Dedifferentiated amniotic fluid mesenchymal stem cell (primary cell): ENCODE data around the gene CHCHD3.

Experiments used
- DNase-seq: peaks from one replicate; pipeline ENCODE4 v3.0.0-alpha.2; 2016; ENCODE audit errors: extremely low spot score

Gene CHCHD3

DNA sequence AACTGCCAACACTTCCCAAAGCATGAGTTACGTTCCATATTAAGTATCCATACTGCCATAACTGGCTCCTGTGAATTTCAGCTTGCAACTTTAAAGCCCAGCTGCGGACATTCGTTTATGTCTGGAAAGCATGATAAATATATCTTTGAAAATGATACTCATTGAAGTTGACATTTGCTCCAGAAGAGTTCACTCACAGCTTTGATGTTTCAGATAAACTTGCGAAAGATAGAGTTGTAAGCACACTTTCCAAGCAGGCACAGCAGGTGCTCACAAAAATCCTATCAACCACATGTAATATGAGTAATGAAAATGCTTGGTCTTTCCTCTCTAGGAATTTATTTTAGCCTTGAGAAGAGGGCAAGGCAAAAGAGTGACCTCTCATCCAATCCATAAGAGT is 4.5 kb downstream of the CHCHD3 start:
- DNase-seq: no peak

DNA sequence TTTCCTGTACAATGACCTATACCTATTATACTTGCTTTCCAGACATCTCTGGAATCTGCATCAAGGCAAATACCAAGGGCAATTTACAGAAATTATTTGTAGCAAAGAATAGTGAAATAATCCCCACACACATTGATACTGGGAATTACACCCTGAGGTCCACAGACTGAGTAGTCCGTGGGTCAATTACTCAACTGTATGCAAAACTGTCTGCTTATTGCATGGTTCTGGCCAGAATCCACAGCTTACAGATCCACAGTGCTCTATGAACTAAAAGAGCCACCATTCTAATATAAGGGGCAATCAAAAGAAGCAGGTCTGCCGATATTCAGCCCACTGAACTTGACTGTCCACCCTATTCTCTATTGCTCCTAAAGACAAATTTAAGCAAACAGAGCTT is 5.7 kb downstream of the CHCHD3 start:
- no peak for DNase-seq

DNA sequence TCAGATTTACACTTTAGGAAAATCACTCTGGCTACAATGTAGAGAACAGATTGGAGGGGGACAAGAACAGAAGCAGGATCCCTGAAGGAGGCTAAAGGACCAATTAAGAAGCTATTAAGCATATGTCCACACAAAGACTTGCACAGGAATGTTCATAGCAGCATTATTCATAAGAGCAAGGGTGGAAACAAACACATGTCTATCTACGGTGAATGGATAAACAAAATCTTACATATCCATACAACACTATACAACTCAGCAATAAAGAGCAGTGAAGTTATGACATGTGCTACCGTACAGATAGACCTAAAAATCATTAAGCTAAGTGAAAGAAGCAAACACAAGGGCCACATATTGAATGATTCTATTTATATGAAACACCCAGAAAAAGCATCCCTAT is 10.4 kb downstream of the CHCHD3 start:
- DNase-seq: no peak

DNA sequence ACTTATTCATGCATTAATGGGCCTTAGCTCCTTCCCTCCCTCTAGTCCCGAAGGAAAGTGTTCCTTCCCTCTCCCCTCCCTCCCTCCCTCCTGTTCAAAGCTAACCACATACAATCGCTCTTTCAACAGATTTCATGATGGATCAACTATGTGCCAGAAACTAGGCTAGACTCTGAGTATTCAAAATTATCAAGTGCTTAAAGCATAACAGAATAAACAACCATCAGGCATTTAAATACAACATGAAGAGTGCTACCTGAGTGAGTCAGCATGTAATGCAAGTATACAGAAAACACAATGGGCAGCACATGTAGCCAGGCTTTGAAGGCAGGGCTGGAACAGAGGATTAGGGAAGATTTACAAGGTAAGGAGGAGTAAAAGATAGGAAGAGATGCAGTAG is 11.3 kb downstream of the CHCHD3 start:
- DNase-seq: no peak

DNA sequence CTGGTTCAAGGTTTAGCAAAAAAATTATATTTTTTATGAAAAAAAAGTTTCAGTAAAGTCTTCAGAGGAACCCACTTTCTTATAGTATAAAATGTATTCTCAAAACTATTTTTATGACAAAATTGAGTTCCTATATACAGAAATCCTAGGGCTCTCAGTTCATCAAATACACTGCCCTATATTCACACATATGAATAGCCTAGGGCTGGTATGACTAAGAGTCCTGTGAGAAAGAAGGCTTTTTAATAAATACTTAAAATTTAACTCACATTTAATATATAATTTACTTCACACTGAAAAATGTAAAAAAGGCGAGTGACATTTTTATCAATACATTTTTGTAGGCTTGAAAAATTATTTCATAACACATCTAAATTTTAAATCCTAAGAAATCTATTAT is 16.6 kb downstream of the CHCHD3 start:
- DNase-seq: no peak

DNA sequence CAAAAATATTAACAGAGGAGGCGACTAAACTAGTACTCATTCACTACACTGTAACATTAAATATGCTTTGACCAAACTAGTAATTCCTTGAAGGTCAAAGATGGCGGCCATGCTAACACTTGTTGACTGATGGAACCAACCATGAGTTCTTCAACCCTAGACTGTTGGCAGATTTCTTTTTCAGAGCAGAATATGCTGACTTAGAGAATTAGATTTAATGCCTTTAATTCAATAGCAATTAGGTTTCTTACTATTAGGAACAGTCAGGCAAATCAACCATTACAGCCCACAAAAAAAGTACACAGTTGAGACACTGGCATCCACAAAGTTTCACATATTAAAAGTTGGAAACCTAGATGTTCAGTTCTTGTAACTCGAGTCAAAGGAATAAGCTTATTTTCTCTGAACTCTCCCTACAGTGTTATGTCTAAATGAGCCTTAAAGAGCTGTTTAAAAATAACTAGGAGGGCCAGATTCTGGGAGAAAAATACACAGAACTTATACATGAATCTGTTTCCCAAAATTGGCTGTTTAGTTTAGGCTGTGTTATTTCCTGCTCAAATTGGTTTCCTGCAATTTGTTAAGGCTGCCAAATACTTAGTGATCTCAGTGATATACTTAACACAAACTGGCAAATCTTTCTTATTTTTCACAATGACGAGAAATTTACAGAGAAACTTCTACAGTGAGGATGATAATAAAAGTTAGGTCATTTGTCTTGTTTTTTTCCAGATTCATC is 17.6 kb downstream of the CHCHD3 start:
- no peak for DNase-seq

DNA sequence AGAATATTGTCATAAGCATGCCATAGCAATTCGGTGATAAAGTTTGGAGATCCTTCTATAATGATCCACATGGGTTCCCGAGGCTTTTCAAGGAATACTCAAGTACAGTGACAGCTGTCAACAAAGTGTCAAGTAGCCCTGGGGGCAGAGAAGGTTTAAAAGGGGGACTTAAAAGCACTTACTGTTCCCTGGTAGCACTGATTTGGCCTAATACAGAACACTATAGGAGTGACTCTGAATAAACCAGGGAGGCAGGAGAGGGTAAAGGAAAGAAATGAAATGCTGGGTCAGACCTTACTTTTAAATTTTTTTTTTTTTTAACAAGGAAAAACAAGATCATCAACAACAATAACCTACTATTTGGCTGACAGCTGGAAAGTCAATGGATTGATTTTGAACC is 20.1 kb downstream of the CHCHD3 start:
- DNase-seq: no peak

DNA sequence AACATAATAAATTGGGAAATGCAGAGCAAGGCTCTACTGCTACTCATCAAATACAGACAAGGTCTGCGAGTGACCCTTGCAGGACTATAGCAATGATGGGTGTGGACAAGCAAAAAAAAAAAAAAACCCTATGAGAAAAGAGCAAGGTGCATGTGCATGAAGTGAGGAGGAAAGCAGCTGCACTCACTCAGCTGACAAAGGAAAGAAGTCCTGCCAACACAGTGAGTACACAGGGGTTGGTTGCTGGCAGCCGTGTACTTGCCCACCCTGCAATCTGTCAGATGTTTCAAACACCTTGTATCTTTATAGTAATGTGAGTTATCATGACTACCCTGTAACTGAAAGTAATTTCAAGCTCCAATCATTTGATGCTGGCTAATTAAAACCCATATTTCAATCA is 20.5 kb downstream of the CHCHD3 start:
- DNase-seq: no peak

DNA sequence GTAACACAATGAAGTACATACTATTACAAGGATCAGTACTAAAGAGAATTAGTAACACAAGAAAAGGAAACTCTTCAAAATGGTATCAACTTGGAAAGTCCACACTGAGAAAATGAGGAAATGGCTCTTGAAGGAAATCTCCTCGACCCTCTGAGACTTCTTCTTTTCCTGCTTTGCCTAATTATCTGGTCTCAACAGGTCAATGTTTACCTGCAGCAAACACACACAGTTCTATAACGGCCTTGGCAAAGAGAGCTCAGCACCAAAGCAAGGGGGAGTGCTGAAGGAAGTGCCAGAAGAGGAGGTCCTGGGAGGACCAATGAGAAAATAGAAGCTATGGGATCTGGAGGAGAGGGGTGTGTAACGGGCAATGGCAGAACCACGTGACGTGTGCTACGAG is 21.9 kb downstream of the CHCHD3 start:
- DNase-seq: no peak

DNA sequence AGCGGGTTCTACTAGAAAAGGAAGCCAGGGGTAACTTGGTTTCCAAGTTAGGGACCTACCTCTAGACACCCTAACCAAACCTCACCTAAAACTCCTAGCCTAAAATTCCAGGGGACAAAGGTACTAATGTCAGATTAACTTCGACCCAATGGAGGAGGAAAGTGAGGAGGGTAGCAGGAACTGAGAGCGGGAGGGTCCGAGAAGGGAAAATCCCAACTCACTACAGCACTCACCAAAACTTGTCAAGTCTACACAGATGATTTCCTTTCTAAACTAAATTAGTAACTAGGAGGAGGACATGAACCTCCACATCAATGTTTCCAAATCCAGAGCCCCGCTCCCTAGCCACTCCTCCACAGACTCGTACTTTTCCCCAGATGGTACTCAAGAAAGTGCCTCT is 22.6 kb downstream of the CHCHD3 start:
- DNase-seq: no peak

DNA sequence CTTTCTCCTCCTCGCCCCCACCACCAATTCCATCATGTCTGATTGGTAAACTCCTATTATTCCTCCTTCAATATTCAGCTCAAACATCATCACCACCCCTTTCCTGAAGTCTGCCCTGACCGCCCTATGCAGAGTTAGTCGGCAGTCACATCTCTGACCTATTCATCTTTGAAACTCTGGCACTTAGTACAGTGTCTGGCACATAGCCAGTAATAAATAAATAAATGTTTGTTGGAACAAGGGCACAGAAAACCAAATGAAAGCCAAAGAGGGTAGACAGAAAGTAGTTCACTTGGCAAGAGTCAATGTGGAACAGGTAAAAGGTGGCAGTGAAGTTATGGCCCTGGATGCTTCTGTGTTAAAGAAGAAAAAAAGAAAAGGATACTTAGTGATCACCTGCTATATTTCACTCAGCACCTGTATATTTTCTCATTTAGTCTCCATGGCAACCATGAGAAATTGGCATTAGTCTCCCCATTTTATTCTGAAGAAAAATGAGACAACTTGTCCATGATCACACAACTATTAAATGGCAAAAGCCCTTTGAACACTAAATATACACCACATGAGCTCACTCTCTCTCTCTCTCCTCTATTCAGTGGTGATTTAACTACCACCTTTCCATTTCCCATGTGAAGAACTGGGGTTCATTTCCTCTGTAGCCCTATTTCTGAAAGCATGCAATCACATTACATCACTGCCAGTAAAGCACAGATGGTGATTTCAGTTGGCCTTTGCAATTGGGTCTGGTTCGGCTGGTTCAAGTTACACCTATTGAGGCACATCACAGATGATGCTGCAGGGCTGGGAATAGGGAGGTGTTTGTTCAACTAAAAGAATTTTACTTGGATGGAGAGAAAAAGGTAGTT is 25.3 kb downstream of the CHCHD3 start:
- DNase-seq: no peak

DNA sequence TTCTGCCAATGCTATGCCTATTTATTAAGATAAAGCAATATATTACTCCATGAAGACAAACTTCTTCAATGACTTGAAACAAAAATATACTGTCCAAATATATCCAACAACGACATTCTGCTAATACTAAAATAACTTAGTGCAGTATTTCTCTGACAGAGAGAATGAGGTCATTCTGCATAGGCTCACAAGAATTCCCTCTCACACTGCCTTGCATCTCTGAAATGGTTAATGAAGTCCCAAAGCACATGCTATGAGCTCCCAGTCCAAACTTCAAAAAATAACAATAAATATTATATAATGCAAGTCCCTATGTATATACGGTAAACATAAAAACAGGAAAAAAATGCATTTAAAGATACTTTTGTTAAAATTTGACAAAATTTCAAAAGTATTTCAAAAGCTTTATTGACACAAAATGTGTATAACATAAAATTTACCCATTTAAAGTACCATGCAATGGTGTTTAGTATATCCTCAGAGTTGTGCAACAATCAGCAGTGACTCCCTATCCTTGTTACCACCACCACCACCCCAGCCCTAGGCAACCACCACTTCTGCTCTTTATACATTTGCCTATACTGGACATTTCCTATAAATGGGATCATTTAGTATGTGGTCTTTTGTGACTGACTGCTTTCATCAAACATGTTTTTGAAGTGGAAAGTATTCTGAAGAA is 27.6 kb downstream of the CHCHD3 start:
- DNase-seq: no peak

DNA sequence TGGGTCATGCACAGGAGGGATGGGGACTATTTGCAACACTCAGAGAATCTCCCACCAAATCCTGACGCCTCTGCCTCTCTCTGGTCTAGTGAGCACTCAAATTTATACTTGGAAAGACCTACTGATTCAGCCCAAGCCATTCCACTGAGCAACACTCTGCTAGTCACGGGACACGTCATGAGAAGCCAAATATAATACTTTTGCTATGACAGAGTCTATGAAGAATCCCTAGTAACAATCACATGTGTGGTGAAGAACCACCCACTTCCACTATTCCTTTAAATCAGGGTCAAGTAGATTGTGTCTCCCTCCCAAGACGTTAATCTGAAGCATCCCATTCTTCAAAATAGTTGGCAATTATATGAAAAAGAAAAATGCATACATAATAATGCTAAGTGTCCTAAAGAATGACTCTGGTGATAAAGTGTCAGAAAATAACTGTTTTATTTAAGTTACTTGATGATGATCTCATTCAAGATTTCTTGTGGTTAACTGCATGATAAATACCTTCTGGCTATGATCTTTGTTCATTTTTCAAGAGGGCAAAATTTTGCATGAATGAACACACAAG is 28.5 kb downstream of the CHCHD3 start:
- peak; percentile 92 for DNase-seq

DNA sequence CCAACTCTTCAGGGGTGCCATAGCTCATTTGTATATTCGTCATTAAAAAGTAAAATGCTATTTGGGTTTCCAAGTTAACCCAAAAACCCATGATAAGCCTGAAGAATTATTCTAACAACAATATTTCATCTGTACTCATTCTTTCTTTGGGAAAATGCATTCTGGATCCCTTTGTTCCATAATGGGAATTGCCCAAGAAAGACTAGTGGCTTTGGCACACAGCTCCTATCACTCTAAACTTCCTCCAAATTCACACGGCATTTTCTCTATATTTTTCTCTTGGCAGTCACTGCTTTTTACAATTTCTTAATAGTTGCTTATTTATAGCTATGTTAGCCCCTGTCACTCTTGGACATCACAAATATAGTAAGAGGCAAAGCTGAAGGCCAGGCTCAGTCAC is 29.1 kb downstream of the CHCHD3 start:
- DNase-seq: no peak

DNA sequence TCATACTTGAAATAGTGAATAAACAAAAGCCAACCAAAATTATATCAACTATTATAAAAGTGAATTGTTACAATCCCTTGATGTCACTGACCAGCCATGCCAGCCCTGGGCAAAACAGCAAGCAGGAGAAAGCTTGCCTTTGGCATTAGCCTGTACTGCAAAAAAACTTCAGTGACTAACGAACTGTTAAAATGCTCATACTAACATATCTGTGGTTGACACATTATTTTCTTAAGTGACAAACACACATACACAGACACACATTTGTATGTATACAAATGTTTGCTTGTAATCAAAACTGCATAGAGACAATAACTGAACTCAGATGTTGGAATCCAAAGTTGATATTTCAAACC is 29.5 kb downstream of the CHCHD3 start:
- no peak for DNase-seq

DNA sequence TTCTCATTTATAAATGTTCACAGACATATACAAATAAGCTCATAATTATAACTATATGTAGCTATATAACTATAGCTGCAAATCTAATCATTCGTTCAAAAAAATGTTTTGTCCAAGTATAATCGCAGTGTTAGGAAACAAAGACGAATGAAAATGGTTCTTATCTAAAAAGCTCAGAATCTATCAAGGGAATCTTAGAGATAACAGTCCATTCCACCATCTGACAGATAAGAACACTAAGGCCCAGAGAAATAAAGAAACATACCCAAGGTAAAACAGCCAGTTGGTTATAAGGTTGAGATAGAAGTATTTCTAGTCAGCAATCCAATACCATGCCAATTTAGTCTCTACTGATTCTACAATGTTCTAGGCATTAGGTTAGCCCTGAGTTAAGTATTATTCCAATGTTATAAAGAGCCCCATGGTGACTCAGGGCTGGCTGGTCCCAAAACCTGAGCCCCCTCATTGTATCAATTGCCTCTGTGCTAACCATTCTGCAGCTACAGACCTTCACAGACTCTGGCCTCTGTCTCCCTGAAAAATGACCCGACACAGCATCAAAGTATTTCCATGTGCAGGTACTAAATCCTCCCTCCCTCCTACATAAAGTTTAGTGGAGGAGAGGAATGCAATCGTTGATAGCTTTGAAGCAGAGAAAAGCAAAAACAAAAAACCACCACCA is 30.0 kb downstream of the CHCHD3 start:
- no peak for DNase-seq

DNA sequence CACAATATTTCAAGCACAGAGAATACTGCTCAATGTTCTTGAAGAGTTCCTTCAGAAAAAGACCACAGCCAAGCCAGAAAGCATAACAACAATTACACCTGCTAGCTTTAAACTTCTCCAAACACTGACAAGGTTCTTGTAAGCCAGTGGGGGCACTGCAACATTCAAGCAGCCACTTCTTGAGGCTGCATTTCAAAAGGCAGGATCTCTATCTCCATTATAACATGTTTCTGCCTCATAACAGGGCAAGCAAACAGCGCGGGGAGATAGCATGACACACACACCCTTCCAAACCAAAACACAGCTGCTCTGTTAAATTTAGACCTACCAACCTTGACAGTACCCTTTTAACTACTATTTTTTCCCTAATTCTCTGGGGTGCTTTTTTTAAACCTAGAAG is 30.8 kb downstream of the CHCHD3 start:
- no peak for DNase-seq

DNA sequence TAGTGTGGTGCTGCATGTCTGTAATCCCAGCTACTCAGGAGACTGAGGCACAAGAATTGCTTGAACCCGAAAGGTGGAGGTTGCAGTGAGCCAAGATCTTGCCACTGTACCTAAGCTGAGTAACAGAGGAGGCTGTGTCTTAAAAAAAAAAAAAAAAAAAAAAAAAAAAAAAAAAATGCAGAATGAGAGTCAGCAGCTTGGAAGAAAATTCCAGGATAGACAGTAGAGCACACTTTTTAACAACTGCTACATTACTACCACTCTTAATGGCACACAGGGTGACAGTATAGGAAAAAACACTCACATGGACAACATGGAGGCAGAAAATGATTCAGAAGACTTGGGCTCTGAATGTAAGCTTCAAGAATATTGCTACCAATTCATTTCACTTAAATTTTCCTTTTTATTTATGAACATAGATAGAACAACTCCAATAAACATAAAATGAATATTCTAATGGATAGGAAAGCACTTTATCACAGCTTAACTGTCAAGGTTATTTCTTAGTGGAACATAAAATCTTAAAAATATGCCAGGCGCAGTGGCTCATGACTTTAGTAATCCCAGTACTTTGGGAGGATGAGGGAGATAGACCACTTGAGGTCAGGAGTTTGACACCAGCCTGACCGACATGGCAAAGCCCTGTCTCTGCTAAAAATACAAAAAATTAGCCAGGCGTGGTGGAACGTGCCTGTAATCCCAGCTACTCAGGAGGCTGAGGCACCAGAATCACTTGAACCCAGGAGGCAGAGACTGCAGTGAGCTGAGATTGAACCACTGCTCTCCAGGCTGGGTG is 31.5 kb downstream of the CHCHD3 start:
- no peak for DNase-seq

DNA sequence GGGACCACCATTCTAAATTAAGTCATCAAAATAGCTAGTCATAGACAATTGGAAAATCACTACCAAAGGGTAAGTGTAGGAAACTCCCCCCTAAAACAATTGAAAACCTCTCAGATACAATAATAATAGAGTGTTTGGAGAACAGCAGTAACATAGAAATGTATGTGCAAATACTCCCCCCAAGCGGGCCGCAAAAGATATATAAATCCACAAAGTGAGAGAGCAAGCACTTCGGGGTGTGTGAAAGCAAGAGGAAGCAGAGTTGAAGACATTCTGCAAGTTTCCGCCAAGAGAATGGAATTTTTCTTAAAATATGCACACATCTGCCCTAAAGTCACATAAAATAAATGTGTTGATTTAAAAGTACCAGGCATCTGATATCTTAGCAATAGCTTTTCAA is 33.3 kb downstream of the CHCHD3 start:
- no peak for DNase-seq

DNA sequence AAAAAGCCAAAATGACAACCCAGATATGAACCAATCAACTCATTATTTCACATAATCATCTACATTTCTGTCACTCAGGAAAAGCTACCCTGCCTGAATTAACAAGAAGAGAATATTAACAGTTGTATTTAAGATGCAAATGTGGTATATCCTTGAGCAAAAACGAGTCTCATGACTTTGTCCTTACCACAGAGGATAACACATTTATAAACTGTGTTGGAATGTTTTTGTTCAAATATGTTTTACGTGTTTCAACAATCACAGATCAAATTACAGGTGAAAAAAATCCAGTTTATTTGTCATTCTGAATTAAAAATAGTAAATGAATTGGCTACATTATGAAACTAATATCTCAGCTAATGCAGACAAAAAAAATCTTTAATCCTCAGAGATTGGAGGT is 34.6 kb downstream of the CHCHD3 start:
- no peak for DNase-seq
